Cerebellar nuclear complex (tissue), 1 donor: Measurements from ENCODE around the gene AKAP8.
"Not testable (repeated sequence)": the region's sequence is repeated elsewhere in the genome, so short reads cannot be mapped to it uniquely, and the experiment has no call there.

Source experiments
- DNase-seq, 2 experiments: peaks; one replicate each; lab custom pipeline; 2025; lab: John Stamatoyannopoulos, UW

The AKAP8 gene

GRCh38 chr19:15379083-15379998, at the start of gene AKAP8:
Gene AKAP8, minus strand, starts transcription at chr19:15379787. Its CDS starts 56 bp downstream, at chr19:15379731.
- DNase-seq: peak; percentile 84 to 95

- DNase-seq: no peak
Measured at GRCh38 chr19:15427991-15428471, 48.4 kb upstream of the AKAP8 start.

GRCh38 chr19:15427350-15427700, 47.7 kb upstream of the AKAP8 start:
- no peak for DNase-seq

- no peak for DNase-seq
Measured at GRCh38 chr19:15426485-15427349, 47.1 kb upstream of the AKAP8 start.

GRCh38 chr19:15425321-15425950, 45.8 kb upstream of the AKAP8 start:
- DNase-seq: no peak

GRCh38 chr19:15424692-15425272, 45.2 kb upstream of the AKAP8 start:
- no peak for DNase-seq

- DNase-seq: no peak
Measured at GRCh38 chr19:15424121-15424520, 44.5 kb upstream of the AKAP8 start.

- DNase-seq: no peak
Measured at GRCh38 chr19:15423130-15423529, 43.5 kb upstream of the AKAP8 start.

- DNase-seq: no peak
Measured at GRCh38 chr19:15422296-15423075, 42.9 kb upstream of the AKAP8 start.

GRCh38 chr19:15421721-15422260, 42.2 kb upstream of the AKAP8 start:
- DNase-seq: no peak

GRCh38 chr19:15421136-15421695, 41.6 kb upstream of the AKAP8 start:
- no peak for DNase-seq

GRCh38 chr19:15419413-15420025, 39.9 kb upstream of the AKAP8 start:
- no peak for DNase-seq

GRCh38 chr19:15418579-15419412, 39.2 kb upstream of the AKAP8 start, which contains the start of gene AKAP8L:
Gene AKAP8L, minus strand, starts transcription at chr19:15418988. Its CDS starts 65 bp downstream, at chr19:15418923.
- peak; percentile 93 to 97 for DNase-seq

- no peak for DNase-seq
Measured at GRCh38 chr19:15418231-15418578, 38.6 kb upstream of the AKAP8 start.

- no peak for DNase-seq
Measured at GRCh38 chr19:15417699-15418098, 38.1 kb upstream of the AKAP8 start.

GRCh38 chr19:15412832-15413231, 33.2 kb upstream of the AKAP8 start:
- no peak for DNase-seq

- DNase-seq: not testable (repeated sequence)
Measured at GRCh38 chr19:15411351-15411750, 31.8 kb upstream of the AKAP8 start.

GRCh38 chr19:15404780-15405211, 25.2 kb upstream of the AKAP8 start:
- no peak for DNase-seq
